ENCODE data around the gene ACTMAP.
"Not testable (repeated sequence)": the region's sequence is repeated elsewhere in the genome, so short reads cannot be mapped to it uniquely, and the experiment has no call there.

Gene ACTMAP

GRCh38 chr19:40750058-40750873 lies at the start of gene ACTMAP:
Gene ACTMAP (minus strand): TSS chr19:40750477. CDS start chr19:40749803, 674 bp downstream.
- DNase-seq (ENCODE audit: low read depth in 1 of 2, low spot score in 1 of 2) = peak; percentile 81 to 99
- in situ Hi-C loops (cut with HindIII; ENCODE audit: low pct_unique_long_range_greater_than_20kb, low sequenced_read_pairs) = no loop called here
- TF ChIP-seq JUND (IDR thresholded peaks at IDR 0.05; ENCODE audit: low read depth) = no peak

- no peak for DNase-seq (ENCODE audit: low read depth in 1 of 2, low spot score in 1 of 2)
- TF ChIP-seq JUND (IDR thresholded peaks at IDR 0.05; ENCODE audit: low read depth) = no peak
- in situ Hi-C loops (cut with HindIII; ENCODE audit: low pct_unique_long_range_greater_than_20kb, low sequenced_read_pairs) = no loop called here
These were observed 49.5 kb upstream of the ACTMAP start for GRCh38 chr19:40799558-40800338.

GRCh38 chr19:40798683-40799557 lies 48.6 kb upstream of the ACTMAP start, which contains the start of gene EGLN2:
Gene EGLN2 (plus strand): TSS chr19:40799191. CDS start chr19:40800573, 1,382 bp downstream.
- peak; percentile 72 to 99 for DNase-seq (ENCODE audit: low read depth in 1 of 2, low spot score in 1 of 2)
- TF ChIP-seq JUND (IDR thresholded peaks at IDR 0.05; ENCODE audit: low read depth) = no peak
- in situ Hi-C loops (cut with HindIII; ENCODE audit: low pct_unique_long_range_greater_than_20kb, low sequenced_read_pairs) = no loop called here

- in situ Hi-C loops (cut with HindIII; ENCODE audit: low pct_unique_long_range_greater_than_20kb, low sequenced_read_pairs) = no loop called here
- DNase-seq (ENCODE audit: low read depth in 1 of 2, low spot score in 1 of 2) = peak in 1 of 2 experiments; percentile 72
- no peak for TF ChIP-seq JUND (IDR thresholded peaks at IDR 0.05; ENCODE audit: low read depth)
These were observed 47.8 kb upstream of the ACTMAP start for GRCh38 chr19:40797963-40798682.

GRCh38 chr19:40797166-40797962 lies 47.1 kb upstream of the ACTMAP start:
- in situ Hi-C loops (cut with HindIII; ENCODE audit: low pct_unique_long_range_greater_than_20kb, low sequenced_read_pairs) = no loop called here
- no peak for DNase-seq (ENCODE audit: low read depth in 1 of 2, low spot score in 1 of 2)
- no peak for TF ChIP-seq JUND (IDR thresholded peaks at IDR 0.05; ENCODE audit: low read depth)

- no peak for TF ChIP-seq JUND (IDR thresholded peaks at IDR 0.05; ENCODE audit: low read depth)
- DNase-seq (ENCODE audit: low read depth in 1 of 2, low spot score in 1 of 2) = no peak
- in situ Hi-C loops (cut with HindIII; ENCODE audit: low pct_unique_long_range_greater_than_20kb, low sequenced_read_pairs) = no loop called here
These were observed 41.7 kb upstream of the ACTMAP start for GRCh38 chr19:40791996-40792395.

GRCh38 chr19:40791349-40791748 lies 41.1 kb upstream of the ACTMAP start:
- TF ChIP-seq JUND (IDR thresholded peaks at IDR 0.05; ENCODE audit: low read depth) = no peak

GRCh38 chr19:40786060-40787037 lies 36.1 kb upstream of the ACTMAP start:
- DNase-seq (ENCODE audit: low read depth in 1 of 2, low spot score in 1 of 2) = no peak
- in situ Hi-C loops (cut with HindIII; ENCODE audit: low pct_unique_long_range_greater_than_20kb, low sequenced_read_pairs) = no loop called here
- no peak for TF ChIP-seq JUND (IDR thresholded peaks at IDR 0.05; ENCODE audit: low read depth)

More at GRCh38 chr19:40791349-40791748, 41.1 kb upstream of the ACTMAP start:
- no peak for DNase-seq (ENCODE audit: low read depth in 1 of 2, low spot score in 1 of 2)
- in situ Hi-C loops (cut with HindIII; ENCODE audit: low pct_unique_long_range_greater_than_20kb, low sequenced_read_pairs) = no loop called here

GRCh38 chr19:40785526-40785925 lies 35.2 kb upstream of the ACTMAP start:
- no peak for TF ChIP-seq JUND (IDR thresholded peaks at IDR 0.05; ENCODE audit: low read depth)
- in situ Hi-C loops (cut with HindIII; ENCODE audit: low pct_unique_long_range_greater_than_20kb, low sequenced_read_pairs) = no loop called here
- no peak for DNase-seq (ENCODE audit: low read depth in 1 of 2, low spot score in 1 of 2)

- in situ Hi-C loops (cut with HindIII; ENCODE audit: low pct_unique_long_range_greater_than_20kb, low sequenced_read_pairs) = not testable (repeated sequence)
These were observed 33.9 kb upstream of the ACTMAP start for GRCh38 chr19:40784146-40784545.

More at GRCh38 chr19:40784146-40784545, 33.9 kb upstream of the ACTMAP start:
- DNase-seq (ENCODE audit: low read depth in 1 of 2, low spot score in 1 of 2) = not testable (repeated sequence)
